Endothelial cell of umbilical vein (primary cell): Measurements from ENCODE around the gene PCSK6. TPM values are rescaled to one million over a fixed set of nuclear protein-coding genes. Genes with fewer than 3 reads are reported as not detected.

ENCODE experiments used
- BruUV-seq: library from RNA; stranded (reverse); fragments of 400-500 nt; replicated peaks from 2 replicates; lab custom pipeline; 2021; lab: Mats Ljungman, UMichigan
- CTCF ChIA-PET: fragments of 300-600, 350-600 bp; sonication (Branson Sonifier 250); formaldehyde crosslinking; loops from one replicate; lab custom pipeline; 2021; ENCODE audit warnings: antibody characterized with exemption, inconsistent platforms; lab: Charles Lee
- POLR2A ChIA-PET: fragments of 300-600, 350-600 bp; sonication (Branson Sonifier 250); formaldehyde crosslinking; loops from one replicate; lab custom pipeline; 2021; ENCODE audit warnings: antibody characterized with exemption, inconsistent platforms; lab: Charles Lee
- DNase-seq: peaks from one replicate; pipeline ENCODE4 v3.0.0-alpha.2; 2011; ENCODE audit warnings: low read depth, low spot score
- FAIRE-seq: peaks from 2 replicates; lab custom pipeline; 2011; peaks lifted over from hg19 to GRCh38; lab: Jason Lieb, UNC
- H2AFZ ChIP-seq: 2 replicates; pipeline ENCODE4 v1.6.0; 2012; ENCODE audit warnings: low read depth, low read length, control low read depth, inconsistent platforms
- H3K27ac ChIP-seq: 2 replicates; pipeline ENCODE4 v1.5.1; 2011; ENCODE audit warnings: low read depth, mild to moderate bottlenecking, control low read depth, low read length, moderate library complexity; ENCODE audit not compliant: insufficient read depth
- H3K27me3 ChIP-seq, 2 experiments: 2 replicates each; pipeline versions ENCODE4 v1.6.0 to v1.6.1; 2011; ENCODE audit warnings: low read length in 2 of 2, mixed read lengths in 1 of 2; ENCODE audit not compliant: control insufficient read depth in 2 of 2, insufficient read depth in 2 of 2
- H3K36me3 ChIP-seq, 2 experiments: 2 replicates in 1 of 2; 3 replicates in 1 of 2; pipeline ENCODE4 v1.5.1; 2011; ENCODE audit warnings: low read length in 2 of 2, mild to moderate bottlenecking in 1 of 2, moderate library complexity in 1 of 2; ENCODE audit not compliant: control insufficient read depth in 2 of 2, insufficient read depth in 2 of 2; ENCODE audit errors: extremely low read depth in 1 of 2
- H3K4me1 ChIP-seq: 3 replicates; pipeline ENCODE4 v1.5.1; 2011; ENCODE audit warnings: mild to moderate bottlenecking, low read length; ENCODE audit not compliant: control insufficient read depth, insufficient read depth; ENCODE audit errors: extremely low read depth
- H3K4me2 ChIP-seq: 2 replicates; pipeline ENCODE4 v1.6.1; 2011; ENCODE audit warnings: low read length, control low read depth, mixed read lengths; ENCODE audit not compliant: insufficient read depth
- H3K4me3 ChIP-seq, 3 experiments: fragments of 200-600 bp in 1 of 3; sonication (generic), shearing (Covaris generic) in 1 of 3; replicated peaks in 1 of 3; 2 replicates each; pipeline ENCODE4 v1.5.1; 2011 to 2016; ENCODE audit warnings: control low read depth in 3 of 3, low read length in 3 of 3, mild to moderate bottlenecking in 2 of 3, inconsistent platforms in 1 of 3, low read depth in 1 of 3, moderate library complexity in 1 of 3; ENCODE audit not compliant: insufficient read depth in 1 of 3
- H3K79me2 ChIP-seq: 2 replicates; pipeline ENCODE4 v1.6.0; 2012; ENCODE audit warnings: low read length, inconsistent platforms; ENCODE audit not compliant: control insufficient read depth, insufficient read depth
- H3K9ac ChIP-seq: replicated peaks from 2 replicates; pipeline ENCODE3; 2011; ENCODE audit warnings: low read length, control low read depth; ENCODE audit not compliant: insufficient read depth; ENCODE audit errors: extremely low read depth
- H3K9me1 ChIP-seq: replicated peaks from 3 replicates; pipeline ENCODE4 v1.6.0; 2011; ENCODE audit warnings: mild to moderate bottlenecking, low read length; ENCODE audit not compliant: control insufficient read depth, insufficient read depth; ENCODE audit errors: extremely low read depth
- H3K9me3 ChIP-seq: replicated peaks from 2 replicates; pipeline ENCODE4 v1.5.1; 2012; ENCODE audit warnings: low read length, inconsistent platforms; ENCODE audit not compliant: control insufficient read depth, insufficient read depth
- H4K20me1 ChIP-seq: replicated peaks from 2 replicates; pipeline ENCODE3; 2011; ENCODE audit warnings: mild to moderate bottlenecking, low read length; ENCODE audit not compliant: control insufficient read depth, insufficient read depth; ENCODE audit errors: extremely low read depth
- GATA2 ChIP-seq: IDR thresholded peaks from 2 replicates; pipeline ENCODE4 v1.7.0; 2011; ENCODE audit warnings: low read depth, mild to moderate bottlenecking, moderate library complexity, mixed read lengths, low read length; ENCODE audit not compliant: insufficient read length, insufficient read depth
- JUN ChIP-seq: IDR thresholded peaks from 2 replicates; pipeline ENCODE4 v1.6.1; 2011; ENCODE audit warnings: borderline replicate concordance, low read depth; ENCODE audit not compliant: insufficient read length, insufficient read depth
- MYC ChIP-seq: IDR thresholded peaks from one replicate; pipeline ENCODE4 v1.6.1; 2011; ENCODE audit warnings: mild to moderate bottlenecking, low read depth, low read length
- POLR2A ChIP-seq: IDR thresholded peaks from 2 replicates; pipeline ENCODE4 v1.6.1; 2012; ENCODE audit warnings: low read depth, mild to moderate bottlenecking, control low read depth, low read length
- POLR2AphosphoS5 ChIP-seq: IDR thresholded peaks from 2 replicates; pipeline ENCODE4 v1.6.1; 2012; ENCODE audit warnings: low read depth, mild to moderate bottlenecking, control low read depth, low read length, moderate library complexity; ENCODE audit not compliant: insufficient read depth
- dilution Hi-C: fragments of 300-500 bp; cut with MboI; formaldehyde crosslinking; loops from one replicate; pipeline ENCODE4 v1.15.0; 2019; ENCODE audit warnings: low sequenced_read_pairs; ENCODE audit not compliant: extremely low pct_ligation_motif_present
- intact Hi-C: fragments of 100-400 bp; cut with micrococcal nuclease; formaldehyde crosslinking; loops from one replicate; pipeline ENCODE4 v1.10.0; 2022
- polyA plus RNA-seq, 4 experiments: library from polyadenylated mRNA; depleted of rRNA in 3 of 4; stranded (reverse) in 3 of 4; unstranded in 1 of 4; fragments of >200 nt; gene quantifications; 2 replicates each; pipeline versions ENCODE4 v1.2.1 to v1.2.3, GENCODE V29; 2011 to 2012; ENCODE audit warnings: missing spikeins in 1 of 4
- total RNA-seq: library from RNA; stranded (reverse); gene quantifications from 2 replicates; pipeline ENCODE4 v1.2.3, GENCODE V29; 2021
- TF ChIP-seq, protein P1 (sequence below), 2 donors: IDR thresholded peaks; 1 replicate in 1 of 2; 2 replicates in 1 of 2; pipeline ENCODE4 v1.5.1; 2011; ENCODE audit warnings: low read length in 2 of 2, mild to moderate bottlenecking in 2 of 2, moderate library complexity in 2 of 2, control low read depth in 1 of 2, inconsistent platforms in 1 of 2, low read depth in 1 of 2; ENCODE audit not compliant: insufficient read depth in 1 of 2; ENCODE audit errors: extremely low read depth in 1 of 2
- TF ChIP-seq, protein P2 (sequence below): IDR thresholded peaks from 2 replicates; pipeline ENCODE4 v1.6.1; 2011; ENCODE audit not compliant: insufficient read depth, insufficient read length

The PCSK6 gene
- total and polyA plus RNA-seq, 2 donors (not counting 3 experiments of a cell fraction or from before 2014, with no cell fraction given) = 0.18 to 0.69 TPM

DNA sequence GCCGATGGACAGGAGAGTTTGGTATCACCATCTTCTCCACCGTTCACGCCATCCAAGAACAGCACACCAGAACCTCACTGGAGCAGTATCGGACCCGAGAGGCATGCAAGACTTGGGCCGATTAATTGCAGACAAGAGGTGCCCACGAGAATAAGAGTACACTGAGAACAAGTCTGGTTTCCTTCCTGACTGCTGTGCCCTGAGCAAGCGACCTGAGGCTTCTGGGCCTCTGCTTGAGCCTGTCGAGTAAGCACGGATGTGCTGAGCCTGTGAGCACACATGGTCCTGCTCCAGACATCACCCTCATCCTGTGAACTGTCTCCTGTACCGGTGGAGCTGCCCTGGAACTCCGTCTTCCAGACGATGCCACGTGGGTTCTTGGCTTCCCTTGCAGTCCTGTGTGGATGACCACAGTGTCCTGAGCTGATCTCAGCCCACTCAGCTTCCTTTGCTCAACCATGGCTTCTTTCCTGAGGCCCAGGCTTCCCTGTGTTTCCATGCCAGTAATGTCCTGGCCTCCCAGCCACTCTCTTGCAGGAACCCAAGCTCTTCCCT lies 160.1 kb downstream of the PCSK6 start:
- Histone ChIP-seq H3K79me2 (no peaks in the 10 kb centered on the region), H4K20me1 (no peaks in the 10 kb centered on the region), H3K27ac (no peak overlapping the region), H3K36me3 (no peaks in the 10 kb centered on the region), H3K4me1 (no peaks in the 10 kb centered on the region), H3K4me3 (no peak overlapping the region), H3K9ac (no peak overlapping the region), H2AFZ (no peak overlapping the region), H3K27me3 (no peaks in the 10 kb centered on the region), H3K4me2 (no peak overlapping the region), H3K9me1 (no peaks in the 10 kb centered on the region), H3K9me3 (no peaks in the 10 kb centered on the region)
- FAIRE-seq (no peak), DNase-seq (no peak)
- intact Hi-C loops = no loop called here
- dilution Hi-C loops = no loop called here
- CTCF ChIA-PET = no interaction called here
- BruUV-seq = no TSS peak
- POLR2A ChIA-PET = no interaction called here
- TF ChIP-seq GATA2 (no peak), POLR2AphosphoS5 (no peak), MYC (no peak), JUN (no peak), POLR2A (no peak)
- TF ChIP-seq, protein P1, sequence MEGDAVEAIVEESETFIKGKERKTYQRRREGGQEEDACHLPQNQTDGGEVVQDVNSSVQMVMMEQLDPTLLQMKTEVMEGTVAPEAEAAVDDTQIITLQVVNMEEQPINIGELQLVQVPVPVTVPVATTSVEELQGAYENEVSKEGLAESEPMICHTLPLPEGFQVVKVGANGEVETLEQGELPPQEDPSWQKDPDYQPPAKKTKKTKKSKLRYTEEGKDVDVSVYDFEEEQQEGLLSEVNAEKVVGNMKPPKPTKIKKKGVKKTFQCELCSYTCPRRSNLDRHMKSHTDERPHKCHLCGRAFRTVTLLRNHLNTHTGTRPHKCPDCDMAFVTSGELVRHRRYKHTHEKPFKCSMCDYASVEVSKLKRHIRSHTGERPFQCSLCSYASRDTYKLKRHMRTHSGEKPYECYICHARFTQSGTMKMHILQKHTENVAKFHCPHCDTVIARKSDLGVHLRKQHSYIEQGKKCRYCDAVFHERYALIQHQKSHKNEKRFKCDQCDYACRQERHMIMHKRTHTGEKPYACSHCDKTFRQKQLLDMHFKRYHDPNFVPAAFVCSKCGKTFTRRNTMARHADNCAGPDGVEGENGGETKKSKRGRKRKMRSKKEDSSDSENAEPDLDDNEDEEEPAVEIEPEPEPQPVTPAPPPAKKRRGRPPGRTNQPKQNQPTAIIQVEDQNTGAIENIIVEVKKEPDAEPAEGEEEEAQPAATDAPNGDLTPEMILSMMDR (IDR thresholded peaks at IDR 0.05; ENCODE audit: extremely low read depth in 1 of 2, insufficient read depth in 1 of 2, low read depth in 1 of 2, low read length in 2 of 2) = no peak
- TF ChIP-seq, protein P2, sequence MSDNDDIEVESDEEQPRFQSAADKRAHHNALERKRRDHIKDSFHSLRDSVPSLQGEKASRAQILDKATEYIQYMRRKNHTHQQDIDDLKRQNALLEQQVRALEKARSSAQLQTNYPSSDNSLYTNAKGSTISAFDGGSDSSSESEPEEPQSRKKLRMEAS = no peak
